M059J (cell line): ENCODE results near the gene SNN. TPM values are rescaled to one million over a fixed set of nuclear protein-coding genes. Genes with fewer than 3 reads are reported as not detected.
A peak's percentile ranks its signal among the peaks of the same experiment; 100 is the strongest.

Source experiments
- DNase-seq: peaks from one replicate; pipeline ENCODE4 v3.0.0-alpha.2; 2012; ENCODE audit warnings: low read depth
- total RNA-seq: library from RNA; depleted of rRNA; stranded (reverse); fragments of >200 nt; shearing (Covaris generic); gene quantifications from 2 replicates; pipeline ENCODE4 v1.2.3, GENCODE V29; 2014

Gene SNN
- total RNA-seq, 1 experiment from 2014 or later = 14.7 TPM

DNA sequence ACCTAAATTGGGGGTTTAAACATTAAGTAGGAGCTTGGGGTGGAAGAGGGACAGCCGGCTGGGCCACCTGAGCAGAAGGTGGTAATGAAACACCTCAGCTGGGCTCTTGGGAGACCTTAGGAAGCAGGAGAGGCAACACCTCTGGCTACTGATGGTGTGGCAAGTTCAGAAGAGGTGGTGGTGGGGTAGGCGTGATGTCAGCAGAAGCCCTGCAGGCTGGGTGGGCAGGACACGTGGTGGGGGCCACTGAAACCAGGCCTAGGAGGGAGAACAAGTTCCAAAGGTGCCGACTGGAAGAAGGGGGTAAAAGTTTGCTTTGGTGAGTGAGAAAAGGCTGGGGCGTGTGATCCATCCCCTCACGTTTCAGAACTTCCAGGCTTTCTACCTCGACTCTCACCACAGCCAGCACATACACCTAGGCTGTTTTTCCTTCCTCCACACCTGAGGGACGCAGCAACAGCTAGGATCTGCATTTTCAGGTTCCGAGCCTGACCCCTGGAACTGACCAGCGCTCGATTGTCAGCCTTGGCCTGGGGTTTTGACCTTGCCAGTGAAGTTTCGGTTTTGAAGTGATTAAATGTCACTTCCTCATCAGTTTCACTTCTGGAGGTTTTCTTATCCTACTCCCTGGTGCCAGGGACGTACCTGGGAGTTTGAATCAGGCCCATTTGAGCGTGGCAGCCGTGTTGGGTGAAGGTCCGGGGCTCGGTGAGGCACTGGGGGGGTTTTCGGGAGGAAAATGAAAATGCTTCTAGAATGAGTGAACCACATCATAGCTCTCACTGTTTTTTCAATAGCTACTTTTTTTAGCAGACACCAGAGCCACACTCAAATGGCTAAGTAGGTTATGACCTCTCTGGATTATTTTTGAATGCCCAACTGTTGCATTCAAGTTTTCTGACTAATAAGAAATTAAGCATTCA lies 10.0 kb downstream of the SNN start:
- no peak for DNase-seq

DNA sequence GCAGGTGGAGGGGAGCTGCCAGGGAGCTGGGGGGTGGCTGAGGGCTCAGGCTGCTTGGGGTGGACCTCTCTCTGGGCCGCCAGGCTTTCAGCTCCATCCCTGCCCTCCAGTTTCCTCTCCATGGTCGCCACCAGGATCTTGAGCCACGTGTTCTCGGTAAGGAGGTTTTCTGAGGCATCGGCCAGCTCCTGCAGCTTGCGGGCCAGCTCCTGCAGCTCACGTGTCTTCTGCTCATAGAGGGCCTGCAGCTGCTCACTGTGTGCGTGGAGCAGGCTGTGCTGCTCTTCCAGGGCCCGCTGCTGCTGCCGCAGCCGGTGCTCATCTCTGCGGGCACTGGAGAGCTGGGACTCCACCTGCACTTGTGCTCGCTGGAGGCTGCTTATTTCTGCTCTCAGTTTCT lies 11.0 kb downstream of the SNN start:
- DNase-seq = no peak

DNA sequence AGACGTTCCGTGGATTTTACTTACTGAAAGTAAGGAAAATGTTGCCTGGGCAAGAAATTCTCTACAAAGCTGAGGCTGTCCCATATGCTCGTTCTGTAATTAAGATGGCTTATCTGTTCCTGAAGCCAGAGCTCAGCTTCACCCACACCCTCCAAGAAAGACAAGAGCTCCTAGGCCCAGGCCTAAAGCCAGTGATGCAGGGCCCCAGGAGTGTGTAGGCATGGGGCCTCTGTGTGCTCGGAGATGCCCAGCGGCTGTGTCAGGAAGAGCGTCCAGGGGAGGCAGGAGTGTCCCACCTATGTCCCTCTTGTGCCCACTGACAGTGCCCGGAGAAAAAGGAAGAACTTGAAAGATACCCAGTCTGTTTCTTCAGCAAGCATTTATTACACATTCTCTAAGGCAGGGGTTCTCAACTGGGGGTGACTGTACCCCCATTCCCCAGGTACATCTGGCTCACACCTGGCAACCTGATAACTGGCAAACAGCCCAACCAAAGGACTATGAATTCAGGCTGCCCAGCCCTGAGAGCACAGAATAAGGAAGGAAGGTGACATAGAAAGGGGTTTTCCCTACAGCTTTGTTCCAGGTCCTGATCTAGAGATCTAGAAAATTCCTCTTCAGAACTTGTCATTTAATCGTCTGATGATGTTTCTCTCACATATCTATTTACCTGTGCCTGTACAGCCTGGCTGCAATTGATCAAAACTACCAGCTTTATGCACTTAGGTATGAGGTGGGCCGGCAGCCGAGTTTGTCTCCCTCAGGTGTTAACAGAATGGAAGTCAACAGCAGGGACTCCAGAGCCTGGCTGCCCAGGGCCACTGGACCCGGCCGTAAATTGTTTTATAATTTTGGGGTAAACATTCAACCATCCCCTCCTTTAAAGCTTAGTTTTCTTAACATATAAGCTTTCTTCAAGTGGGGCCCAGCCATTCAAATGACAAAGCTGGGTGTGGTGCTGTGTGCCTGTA lies 12.0 kb downstream of the SNN start:
- DNase-seq = no peak

DNA sequence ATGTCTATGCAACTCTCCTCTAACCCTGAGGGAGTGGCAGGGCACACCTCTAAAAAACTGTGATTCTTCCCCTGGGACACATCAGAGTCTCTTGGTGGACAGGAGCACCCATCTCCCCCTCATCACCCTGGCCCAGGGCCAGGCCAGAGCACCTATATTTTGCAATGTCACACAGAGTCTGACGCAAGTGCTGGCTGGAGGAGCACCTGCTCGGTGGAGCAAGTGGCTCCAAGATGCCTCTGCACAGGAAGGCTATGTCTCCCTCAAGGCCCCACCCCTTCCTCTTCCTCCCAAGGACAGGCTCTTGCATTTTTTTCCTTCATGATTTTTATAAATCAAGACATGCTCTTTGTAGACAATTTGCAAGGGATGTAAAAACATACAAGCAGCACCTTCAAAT lies 13.3 kb downstream of the SNN start:
- no peak for DNase-seq

GRCh38 chr16:11681976-11682654 lies 13.9 kb downstream of the SNN start:
- DNase-seq = no peak

- peak; percentile 89 for DNase-seq
Measured at GRCh38 chr16:11682655-11683096, 14.4 kb downstream of the SNN start.

DNA sequence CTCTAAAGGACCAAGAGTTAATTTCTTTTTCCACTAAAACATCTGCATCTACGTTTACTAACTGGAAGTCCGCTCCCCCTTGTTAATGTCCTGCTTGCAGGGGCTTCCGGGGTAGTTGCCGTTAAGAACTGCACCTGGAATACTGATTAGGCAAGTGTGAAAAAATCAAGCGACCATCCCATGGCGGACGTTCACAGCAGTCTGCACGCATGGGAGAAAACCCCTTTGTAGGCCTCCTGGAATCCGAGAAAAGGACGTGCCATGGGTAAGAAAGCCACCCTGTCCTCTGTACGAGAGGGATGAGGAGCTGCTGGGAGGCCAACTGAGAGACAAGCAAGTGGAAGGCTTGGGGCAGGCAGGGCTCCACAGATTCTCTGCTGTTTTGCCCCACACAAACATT lies 14.9 kb downstream of the SNN start:
- no peak for DNase-seq

DNA sequence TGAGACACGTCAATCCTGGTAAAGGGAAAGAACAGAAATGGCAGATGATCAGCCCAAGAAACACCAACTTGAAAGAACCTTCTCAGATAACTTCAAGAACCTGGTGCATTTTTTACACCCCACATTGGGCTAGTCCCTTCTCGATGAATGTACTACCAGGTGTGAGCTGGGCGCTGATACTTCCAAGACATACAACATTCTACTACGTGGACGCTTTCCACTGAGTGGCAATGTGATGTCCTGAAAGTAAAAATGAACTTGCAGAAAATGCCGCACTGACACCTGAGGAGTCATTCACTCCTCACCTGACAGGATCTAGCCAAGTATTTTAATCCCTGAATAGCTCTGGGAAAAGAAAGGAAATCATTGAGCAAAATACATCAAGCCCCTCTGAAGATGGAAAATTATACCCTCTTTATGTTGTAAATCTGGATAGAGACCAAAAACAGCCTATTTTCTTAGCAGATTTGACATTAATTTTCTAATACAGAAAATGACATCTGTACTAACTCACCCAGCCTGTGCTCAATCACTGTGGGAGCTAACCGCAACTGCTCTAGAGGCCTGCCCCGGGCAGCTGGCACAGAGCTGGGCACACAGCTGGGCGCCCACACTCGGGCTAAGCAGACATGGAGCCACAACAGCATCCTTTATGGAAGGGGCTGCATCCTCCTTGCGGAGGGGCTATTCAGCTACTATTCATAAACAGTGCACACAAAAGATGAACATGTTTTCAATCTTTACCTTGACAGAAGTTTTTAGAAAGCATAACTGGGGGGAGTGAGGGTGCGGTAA lies 16.2 kb downstream of the SNN start:
- DNase-seq = no peak

- DNase-seq = no peak
Measured at GRCh38 chr16:11685844-11686618, 17.8 kb downstream of the SNN start.

- DNase-seq = no peak
Measured at GRCh38 chr16:11686713-11687380, 18.6 kb downstream of the SNN start.

- DNase-seq = no peak
Measured at GRCh38 chr16:11687601-11688519, 19.6 kb downstream of the SNN start.

GRCh38 chr16:11688520-11688886 lies 20.2 kb downstream of the SNN start:
- DNase-seq = no peak

DNA sequence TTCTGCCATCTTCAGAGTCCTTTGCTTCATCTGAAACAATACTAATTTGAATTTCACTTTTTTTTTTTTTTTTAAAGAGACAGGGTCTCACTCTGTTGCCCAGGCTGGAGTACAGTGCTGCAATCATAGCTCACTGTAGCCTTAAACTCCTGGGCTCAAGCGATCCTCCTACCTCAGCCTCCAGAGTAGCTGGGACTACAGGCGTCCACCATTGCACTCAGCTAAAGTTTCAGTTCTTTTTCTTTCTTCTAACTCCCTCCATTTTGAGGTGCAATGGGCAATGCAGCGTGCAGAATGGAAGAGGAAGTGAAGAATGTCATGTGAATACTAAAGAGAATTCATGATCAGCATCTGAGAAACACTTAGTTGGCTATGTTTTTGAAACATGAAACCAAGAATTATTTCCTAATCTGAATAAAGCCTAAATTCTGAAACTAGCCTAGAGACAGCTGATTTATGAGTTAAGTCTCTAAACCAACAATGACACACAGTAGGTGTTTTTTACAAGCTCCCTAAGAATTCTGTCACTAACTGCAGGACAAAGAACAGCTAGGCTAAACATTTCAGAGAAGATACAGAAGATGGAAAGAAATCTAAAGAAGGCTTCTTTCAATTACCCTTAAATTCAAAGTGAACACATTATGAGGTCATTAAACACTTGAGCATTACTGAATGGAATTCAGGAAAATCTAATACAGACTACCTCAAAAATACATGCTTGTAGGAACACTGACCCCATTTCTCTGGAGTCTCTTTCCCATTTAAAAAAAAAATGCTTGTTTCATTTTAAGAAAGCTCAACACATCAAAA lies 21.0 kb downstream of the SNN start:
- DNase-seq = no peak

DNA sequence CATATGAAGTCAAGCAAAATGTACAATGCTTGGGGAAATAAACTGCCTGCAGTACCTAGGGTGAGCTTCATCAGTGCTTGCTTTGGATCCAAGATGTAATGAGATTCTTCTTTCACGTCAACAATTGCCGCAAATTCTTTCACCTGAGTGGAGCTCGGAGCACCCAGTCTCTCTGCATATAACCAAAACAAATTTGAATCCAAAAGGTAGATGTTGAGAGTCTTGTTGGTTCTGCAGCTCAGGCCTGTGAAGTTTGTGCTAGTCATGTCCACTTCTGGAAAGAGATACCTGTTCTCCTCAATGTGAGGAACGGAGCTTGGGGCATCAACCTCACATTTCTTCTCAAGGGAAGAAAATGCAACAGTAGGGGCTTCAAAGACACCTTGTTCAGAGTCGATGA lies 23.0 kb downstream of the SNN start:
- no peak for DNase-seq

DNA sequence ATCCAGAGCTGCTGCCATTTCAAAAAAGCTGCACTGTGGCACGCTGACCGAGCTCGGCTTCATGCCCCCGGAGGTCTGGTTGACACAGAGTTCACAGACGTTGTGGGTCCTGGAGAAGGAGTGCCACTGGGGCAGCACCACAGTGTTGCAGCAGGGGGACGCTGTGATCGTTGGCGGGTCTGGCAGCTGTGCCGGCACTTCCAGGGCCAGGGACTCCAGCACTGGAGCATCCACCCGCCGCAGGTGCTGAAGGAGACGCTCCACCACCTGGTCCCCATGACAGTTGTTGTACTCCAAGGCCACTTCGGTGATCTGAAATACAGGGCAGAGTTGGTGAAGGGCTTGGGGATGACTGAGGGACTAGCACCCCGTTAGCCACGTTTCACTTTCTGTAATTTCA lies 23.5 kb downstream of the SNN start:
- DNase-seq = no peak

DNA sequence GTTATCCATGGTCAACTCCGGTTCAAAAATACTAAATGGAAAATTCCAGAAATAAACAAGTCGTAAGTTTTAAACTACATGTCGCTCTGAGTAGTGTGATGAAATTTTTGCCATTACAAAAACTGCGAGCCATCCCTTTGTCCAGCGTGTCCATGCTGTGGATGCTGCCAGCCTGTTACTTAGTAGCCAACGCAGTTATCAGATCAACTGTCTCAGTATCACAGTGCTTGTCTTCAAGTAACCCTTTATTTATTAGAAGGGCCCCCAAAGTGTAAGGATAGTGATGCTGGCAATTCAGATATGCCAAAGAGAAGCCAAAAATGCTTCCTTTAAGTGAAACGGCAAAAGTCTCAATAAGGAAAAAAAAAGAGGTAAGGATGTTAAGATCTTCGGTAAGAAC lies 23.9 kb downstream of the SNN start:
- no peak for DNase-seq

DNA sequence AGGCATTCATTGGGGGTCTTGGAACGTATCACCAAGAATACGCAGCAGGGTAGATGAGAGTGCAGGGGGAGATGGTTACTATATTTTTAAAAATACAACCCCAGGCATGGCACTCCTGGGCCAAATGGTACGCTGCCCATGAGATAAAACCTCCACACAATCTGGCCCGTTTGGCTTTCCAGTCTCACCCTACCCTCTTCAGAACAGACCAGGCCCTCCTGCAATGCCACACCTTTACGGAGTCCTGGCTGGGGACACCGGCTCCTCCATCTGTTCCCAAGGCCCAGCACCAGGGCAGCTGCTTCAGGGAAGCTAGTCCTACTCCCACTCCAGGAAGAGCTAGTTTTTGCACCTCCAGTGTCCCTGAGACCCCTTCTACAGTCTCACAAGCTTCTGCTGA lies 24.4 kb downstream of the SNN start:
- no peak for DNase-seq
